OCI-LY7 (cell line): ENCODE results near the gene TRRAP. TPM values are rescaled to one million over a fixed set of nuclear protein-coding genes. Genes with fewer than 3 reads are reported as not detected.
A peak's percentile ranks its signal among the peaks of the same experiment; 100 is the strongest.

ENCODE experiments used
- BruUV-seq: library from RNA; stranded (reverse); fragments of 400-500 nt; replicated peaks from 2 replicates; lab custom pipeline; 2021; lab: Mats Ljungman, UMichigan
- CTCF ChIA-PET: fragments of 300-600 bp; sonication (Branson Sonifier 250); formaldehyde crosslinking; loops from one replicate; lab custom pipeline; 2022; ENCODE audit warnings: antibody characterized with exemption; ENCODE audit not compliant: unreplicated experiment; lab: Charles Lee
- POLR2A ChIA-PET: fragments of 300-600 bp; sonication (Branson Sonifier 250); formaldehyde crosslinking; loops from one replicate; lab custom pipeline; 2022; ENCODE audit warnings: antibody characterized with exemption; lab: Charles Lee
- DNase-seq: peaks from one replicate; pipeline ENCODE4 v3.0.0-alpha.2; 2015; ENCODE audit warnings: low spot score
- H2AFZ ChIP-seq: fragments of 200-600 bp; sonication (generic), shearing (Covaris generic); 2 replicates; pipeline ENCODE4 v1.6.1; 2014; ENCODE audit warnings: mild to moderate bottlenecking, antibody characterized with exemption, low read length, moderate library complexity
- H3K27ac ChIP-seq: fragments of 200-600 bp; sonication (generic); 2 replicates; pipeline ENCODE4 v1.5.1; 2014; ENCODE audit warnings: mixed run types, low read depth, mild to moderate bottlenecking, moderate library complexity, low read length, inconsistent platforms; ENCODE audit not compliant: poor library complexity, severe bottlenecking
- H3K36me3 ChIP-seq: fragments of 200-600 bp; sonication (generic); 2 replicates; pipeline ENCODE4 v1.6.1; 2014; ENCODE audit warnings: mild to moderate bottlenecking, antibody characterized with exemption, low read length, moderate library complexity, mixed read lengths; ENCODE audit not compliant: insufficient read depth
- H3K4me1 ChIP-seq: fragments of 200-600 bp; sonication (generic); 2 replicates; pipeline ENCODE4 v1.5.1; 2014; ENCODE audit warnings: mild to moderate bottlenecking, low read length; ENCODE audit not compliant: insufficient read depth, poor library complexity, severe bottlenecking
- H3K4me2 ChIP-seq: fragments of 200-600 bp; sonication (generic); 2 replicates; pipeline ENCODE4 v1.6.1; 2014; ENCODE audit warnings: mild to moderate bottlenecking, low read length
- H3K4me3 ChIP-seq: fragments of 200-600 bp; sonication (generic); 2 replicates; pipeline ENCODE4 v1.5.1; 2014; ENCODE audit warnings: mild to moderate bottlenecking, low read depth, low read length; ENCODE audit not compliant: poor library complexity, severe bottlenecking
- H3K79me2 ChIP-seq: fragments of 200-600 bp; sonication (generic); 2 replicates; pipeline ENCODE4 v1.6.1; 2016; ENCODE audit warnings: low read depth, mild to moderate bottlenecking, low read length, moderate library complexity, mixed read lengths; ENCODE audit not compliant: insufficient read depth
- H3K9me2 ChIP-seq: fragments of 200-600 bp; sonication (generic); 2 replicates; pipeline ENCODE4 v1.6.1; 2016; ENCODE audit warnings: mild to moderate bottlenecking, low read length, mixed read lengths; ENCODE audit not compliant: insufficient read depth
- H3K9me3 ChIP-seq: fragments of 200-600 bp; sonication (generic); 2 replicates; pipeline ENCODE4 v1.6.1; 2014; ENCODE audit warnings: mild to moderate bottlenecking, mixed run types, low read length, mixed read lengths
- H4K20me1 ChIP-seq: fragments of 200-600 bp; sonication (generic); 2 replicates; pipeline ENCODE4 v1.6.1; 2014; ENCODE audit warnings: mild to moderate bottlenecking, antibody characterized with exemption, low read length, moderate library complexity, mixed read lengths; ENCODE audit not compliant: insufficient read depth
- EZH2phosphoT487 ChIP-seq: fragments of 200-600 bp; sonication (generic); IDR thresholded peaks from 2 replicates; pipeline ENCODE4 v1.6.1; 2018; ENCODE audit warnings: low read depth, borderline replicate concordance, mild to moderate bottlenecking, mixed run types, antibody characterized with exemption, low read length, moderate library complexity, mixed read lengths
- intact Hi-C: fragments of 100-400 bp; cut with micrococcal nuclease; formaldehyde crosslinking; loops from one replicate; pipeline ENCODE4 v1.10.0; 2022; ENCODE audit not compliant: unreplicated experiment
- total RNA-seq, 2 experiments: library from RNA; depleted of rRNA in 1 of 2; stranded (reverse); fragments of >200 nt in 1 of 2; shearing (Covaris generic) in 1 of 2; gene quantifications; 2 replicates each; pipeline ENCODE4 v1.2.3, GENCODE V29; 2014 to 2022
- TF ChIP-seq, protein P1 (sequence below): fragments of 200-600 bp; sonication (generic); conservative IDR thresholded peaks from 2 replicates; pipeline ENCODE4 v1.5.1; 2014; ENCODE audit warnings: mild to moderate bottlenecking, antibody characterized with exemption, low read length, moderate library complexity, mixed read lengths

TRRAP gene
- total RNA-seq, 2 experiments from 2014 or later, result 50.4 to 86.1 TPM

DNA sequence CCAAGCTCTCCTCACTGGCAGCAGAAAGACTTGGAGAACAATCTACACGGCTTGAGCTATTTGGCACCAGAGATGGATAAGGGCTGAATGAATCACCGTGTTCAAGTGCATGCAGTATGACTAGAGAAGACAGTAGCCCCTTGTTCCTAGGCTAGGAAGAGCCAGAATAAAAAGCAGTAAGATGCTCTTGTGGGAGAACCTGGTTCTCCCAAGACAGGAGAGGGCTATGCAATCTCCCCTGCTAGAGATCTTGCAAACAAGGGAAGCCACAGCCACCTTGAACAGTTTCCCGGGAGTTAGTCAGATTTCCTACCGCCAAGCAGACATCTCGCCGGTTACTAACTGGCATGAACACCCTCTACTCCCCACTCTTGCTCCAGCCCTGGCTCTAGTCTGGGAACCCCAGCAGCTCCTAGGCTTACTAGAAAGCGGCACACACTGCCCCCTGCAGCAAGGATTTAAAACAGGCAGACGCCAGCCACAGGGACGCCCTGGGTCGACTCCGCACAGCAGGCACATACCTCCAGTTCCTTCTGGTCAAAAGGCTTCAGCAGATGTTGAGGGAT, 158.3 kb downstream of the TRRAP start:
- TF ChIP-seq, protein P1, sequence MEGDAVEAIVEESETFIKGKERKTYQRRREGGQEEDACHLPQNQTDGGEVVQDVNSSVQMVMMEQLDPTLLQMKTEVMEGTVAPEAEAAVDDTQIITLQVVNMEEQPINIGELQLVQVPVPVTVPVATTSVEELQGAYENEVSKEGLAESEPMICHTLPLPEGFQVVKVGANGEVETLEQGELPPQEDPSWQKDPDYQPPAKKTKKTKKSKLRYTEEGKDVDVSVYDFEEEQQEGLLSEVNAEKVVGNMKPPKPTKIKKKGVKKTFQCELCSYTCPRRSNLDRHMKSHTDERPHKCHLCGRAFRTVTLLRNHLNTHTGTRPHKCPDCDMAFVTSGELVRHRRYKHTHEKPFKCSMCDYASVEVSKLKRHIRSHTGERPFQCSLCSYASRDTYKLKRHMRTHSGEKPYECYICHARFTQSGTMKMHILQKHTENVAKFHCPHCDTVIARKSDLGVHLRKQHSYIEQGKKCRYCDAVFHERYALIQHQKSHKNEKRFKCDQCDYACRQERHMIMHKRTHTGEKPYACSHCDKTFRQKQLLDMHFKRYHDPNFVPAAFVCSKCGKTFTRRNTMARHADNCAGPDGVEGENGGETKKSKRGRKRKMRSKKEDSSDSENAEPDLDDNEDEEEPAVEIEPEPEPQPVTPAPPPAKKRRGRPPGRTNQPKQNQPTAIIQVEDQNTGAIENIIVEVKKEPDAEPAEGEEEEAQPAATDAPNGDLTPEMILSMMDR, result peak; percentile 71
- TF ChIP-seq EZH2phosphoT487, result no peak
- H3K27ac ChIP-seq, result no peak overlapping the region
- ChIA-PET CTCF (interaction anchor here (0.6 to 1.2 kb wide), 3 partner anchors 208 to 273 kb away, joined by 3 read pairs; no protein-coding TSS in a partner anchor), POLR2A (interaction anchor here (0.6 to 1.5 kb wide), 3 partner anchors 11 to 1918 kb away, joined by 4 to 6 read pairs (median 4); no protein-coding TSS in a partner anchor)
- H3K79me2 ChIP-seq, result no peaks in the 10 kb centered on the region
- no peaks in the 10 kb centered on the region for H3K9me2 ChIP-seq
- H3K4me3 ChIP-seq, result no peak overlapping the region
- no peaks in the 10 kb centered on the region for H4K20me1 ChIP-seq
- peaks cover 12% of the 10 kb centered on the region for H3K4me1 ChIP-seq
- peaks cover 93% of the 10 kb centered on the region for H3K36me3 ChIP-seq
- peak; percentile 16 for DNase-seq
- H3K4me2 ChIP-seq, result peak overlapping the region; percentile 11; the same call in 1 of the 2 replicates
- BruUV-seq, result no TSS peak
- intact Hi-C loops, result no loop called here
- H2AFZ ChIP-seq, result no peak overlapping the region
- no peaks in the 10 kb centered on the region for H3K9me3 ChIP-seq

DNA sequence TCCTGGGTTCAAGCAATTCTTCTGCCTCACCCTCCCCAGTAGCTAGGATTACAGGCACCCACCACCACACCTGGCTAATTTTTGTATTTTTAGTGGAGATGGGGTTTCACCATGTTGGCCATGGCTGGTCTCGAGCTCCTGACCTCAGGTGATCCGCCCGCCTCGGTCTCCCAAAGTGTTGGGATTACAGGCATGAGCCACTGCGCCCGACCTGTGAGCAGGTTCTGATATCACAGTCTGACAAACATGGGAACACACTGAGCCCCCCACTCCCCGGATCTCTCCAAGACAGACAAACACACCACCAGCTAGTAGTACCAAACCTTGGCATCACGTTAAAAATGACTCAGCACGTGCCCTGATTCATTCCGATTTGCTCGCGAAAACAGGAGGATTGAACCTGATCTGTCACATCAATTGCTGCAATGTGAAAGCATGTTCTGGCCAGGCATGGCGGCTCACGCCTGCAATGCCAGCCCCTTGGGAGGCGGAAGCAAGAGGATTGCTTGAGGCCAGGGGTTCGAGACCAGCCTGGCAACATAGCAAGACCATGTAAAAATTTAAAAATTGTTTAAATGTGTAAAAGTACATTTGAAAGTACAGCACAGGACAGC, 159.1 kb downstream of the TRRAP start:
- H4K20me1 ChIP-seq, result no peaks in the 10 kb centered on the region
- H2AFZ ChIP-seq, result no peak overlapping the region
- no peaks in the 10 kb centered on the region for H3K9me3 ChIP-seq
- H3K9me2 ChIP-seq, result no peaks in the 10 kb centered on the region
- ChIA-PET POLR2A (interaction anchor here (1.5 kb wide), 1 partner anchor 12 kb away, joined by 6 read pairs; no protein-coding TSS in a partner anchor), CTCF (interaction anchor here (0.6 to 1.2 kb wide), 3 partner anchors 208 to 274 kb away, joined by 3 read pairs; no protein-coding TSS in a partner anchor)
- no peak for DNase-seq
- H3K4me3 ChIP-seq, result no peak overlapping the region
- intact Hi-C loops, result no loop called here
- peaks cover 12% of the 10 kb centered on the region for H3K4me1 ChIP-seq
- no peaks in the 10 kb centered on the region for H3K79me2 ChIP-seq
- no peak overlapping the region for H3K4me2 ChIP-seq
- peaks cover 93% of the 10 kb centered on the region for H3K36me3 ChIP-seq
- no TSS peak for BruUV-seq
- no peak for TF ChIP-seq EZH2phosphoT487
- TF ChIP-seq, protein P1, result no peak
- H3K27ac ChIP-seq, result no peak overlapping the region
